ENCODE results near the gene ZNHIT1. TPM values are rescaled to one million over a fixed set of nuclear protein-coding genes. Genes with fewer than 3 reads are reported as not detected.

ZNHIT1 gene
- total and polyA plus RNA-seq, 4 experiments from 2014 or later, result 44.6 to 83.5 (median 53.5) TPM

DNA sequence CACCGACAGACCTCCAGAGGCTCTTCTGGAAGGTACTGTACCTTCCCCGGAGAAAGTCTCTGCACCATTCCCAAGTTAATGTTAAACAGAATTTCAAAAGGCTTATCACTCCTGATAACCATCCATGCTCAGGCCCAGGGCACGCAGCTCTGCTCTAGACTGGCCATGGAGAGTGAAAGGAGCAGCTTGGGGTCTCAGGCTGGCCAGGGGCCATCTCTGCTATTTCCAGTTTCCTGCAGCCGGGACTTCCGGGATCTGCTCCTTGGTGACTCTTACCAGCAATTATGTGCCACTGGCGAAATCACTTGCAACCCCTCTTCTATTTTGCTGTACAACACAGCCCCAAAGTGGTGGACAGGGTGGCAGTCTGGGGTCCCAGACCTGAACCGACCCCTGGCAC lies 13.7 kb downstream of the ZNHIT1 start:
- Histone ChIP-seq H3K4me1 (ENCODE audit: insufficient read depth, low read length) (no peaks in the 10 kb centered on the region), H3K9me3 (ENCODE audit: control insufficient read depth in 1 of 2, low read length in 2 of 2) (no peaks in the 10 kb centered on the region), H3K4me3 (ENCODE audit: low read length in 2 of 2) (no peak overlapping the region), H3K36me3 (ENCODE audit: insufficient read depth, low read length) (peaks cover 3% of the 10 kb centered on the region), H3K27me3 (ENCODE audit: insufficient read depth, low read length) (no peaks in the 10 kb centered on the region), H3K27ac (ENCODE audit: low read depth, low read length) (no peak overlapping the region)
- no peak overlapping the region for H3K4me3 Mint-ChIP-seq
- peaks cover 0 to 2% (median 0%) of the 10 kb centered on the region in 8 donors for H3K9me3 Mint-ChIP-seq
- ChIA-PET CTCF (ENCODE audit: partially characterized antibody) (interaction anchor here (1.4 kb wide), 1 partner anchor 13 kb away, joined by 6 read pairs; the partner anchor contains the start of gene FIS1), POLR2A (ENCODE audit: partially characterized antibody) (interaction anchor here (2.8 kb wide), 1 partner anchor 14 kb away, joined by 8 read pairs; the partner anchor contains the start of genes PLOD3 and ZNHIT1)
- H3K36me3 Mint-ChIP-seq, result peaks cover 4 to 34% of the 10 kb centered on the region in 2 donors
- no peaks in the 10 kb centered on the region for H3K27me3 Mint-ChIP-seq
- DNase-seq, result no peak
- peaks cover 0 to 4% (median 1%) of the 10 kb centered on the region in 4 donors for H3K4me1 Mint-ChIP-seq
- intact Hi-C loops (cut with micrococcal nuclease), result no loop called here
- H3K27ac Mint-ChIP-seq, result peak overlapping the region in 2 of 7 donors; percentile 37 to 47

DNA sequence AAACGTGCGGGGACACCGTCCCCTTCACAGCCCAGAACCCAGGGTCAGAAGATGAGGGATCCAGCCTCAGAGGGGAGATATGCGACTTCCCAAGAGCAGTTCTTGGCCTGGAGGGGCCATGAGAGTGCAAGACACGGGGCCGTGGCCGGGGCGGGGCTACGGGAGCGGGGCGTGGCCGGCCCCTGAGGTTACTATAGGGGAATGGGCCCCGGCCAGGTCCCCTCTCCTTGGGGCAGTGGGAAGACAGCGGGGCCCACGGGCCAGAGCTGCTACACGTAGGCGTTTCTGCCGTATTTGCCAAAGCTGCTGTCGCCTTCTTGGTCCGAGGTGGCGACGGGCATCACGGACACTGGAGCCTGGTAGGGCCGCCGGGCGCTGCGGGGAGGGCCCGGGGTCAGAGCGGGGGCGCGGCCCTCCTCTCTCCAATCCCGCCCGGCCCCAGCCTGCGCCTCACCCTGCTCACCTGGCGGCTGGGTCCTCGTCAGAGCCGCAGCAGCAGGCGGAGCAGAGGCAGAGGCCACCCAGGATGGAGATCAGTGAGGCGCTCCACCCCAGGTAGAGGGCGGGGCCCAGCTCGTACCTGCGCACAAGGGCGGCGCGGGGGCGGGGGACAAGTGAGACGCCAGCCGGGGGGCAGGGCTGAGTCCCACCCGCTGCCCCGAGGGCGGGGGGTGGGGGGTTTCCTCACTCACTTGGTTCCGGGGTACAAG lies 14.3 kb downstream of the ZNHIT1 start:
- Mint-ChIP-seq H3K9me3 (peaks cover 0 to 2% (median 0%) of the 10 kb centered on the region in 8 donors), H3K4me3 (no peak overlapping the region), H3K36me3 (peaks cover 4 to 31% of the 10 kb centered on the region in 2 donors), H3K27me3 (no peaks in the 10 kb centered on the region), H3K27ac (peak overlapping the region in 1 of 7 donors; percentile 42), H3K4me1 (peaks cover 0 to 4% (median 1%) of the 10 kb centered on the region in 4 donors)
- intact Hi-C loops (cut with micrococcal nuclease), result no loop called here
- Histone ChIP-seq H3K36me3 (ENCODE audit: insufficient read depth, low read length) (peaks cover 6% of the 10 kb centered on the region), H3K4me1 (ENCODE audit: insufficient read depth, low read length) (no peaks in the 10 kb centered on the region), H3K27me3 (ENCODE audit: insufficient read depth, low read length) (no peaks in the 10 kb centered on the region), H3K4me3 (ENCODE audit: low read length in 2 of 2) (no peak overlapping the region), H3K27ac (ENCODE audit: low read depth, low read length) (no peak overlapping the region), H3K9me3 (ENCODE audit: control insufficient read depth in 1 of 2, low read length in 2 of 2) (no peaks in the 10 kb centered on the region)
- CTCF ChIA-PET (ENCODE audit: partially characterized antibody), result interaction anchor here (1.0 kb wide), 1 partner anchor 12 kb away, joined by 4 read pairs; no protein-coding TSS in a partner anchor
- POLR2A ChIA-PET (ENCODE audit: partially characterized antibody), result interaction anchor here (2.8 kb wide), 1 partner anchor 20 kb away, joined by 7 read pairs; no protein-coding TSS in a partner anchor
- DNase-seq, result no peak

- H3K9me3 Mint-ChIP-seq, result peaks cover 0 to 2% (median 0%) of the 10 kb centered on the region in 8 donors
- peak overlapping the region in 1 of 7 donors; percentile 22 for H3K27ac Mint-ChIP-seq
- H3K9me3 ChIP-seq (ENCODE audit: control insufficient read depth in 1 of 2, low read length in 2 of 2), result no peaks in the 10 kb centered on the region
- no peak overlapping the region for H3K4me3 Mint-ChIP-seq
- ChIA-PET POLR2A (ENCODE audit: partially characterized antibody) (interaction anchor here (2.8 kb wide), 1 partner anchor 18 kb away, joined by 7 read pairs; no protein-coding TSS in a partner anchor), CTCF (ENCODE audit: partially characterized antibody) (interaction anchor here (1.8 to 2.9 kb wide), 2 partner anchors 10 to 48 kb away, joined by 4 to 24 read pairs; partner anchors contain the start of gene FIS1)
- H3K27me3 ChIP-seq (ENCODE audit: insufficient read depth, low read length), result no peaks in the 10 kb centered on the region
- H3K4me1 ChIP-seq (ENCODE audit: insufficient read depth, low read length), result no peaks in the 10 kb centered on the region
- no peaks in the 10 kb centered on the region for H3K27me3 Mint-ChIP-seq
- DNase-seq, result no peak
- intact Hi-C loops (cut with micrococcal nuclease), result no loop called here
- H3K27ac ChIP-seq (ENCODE audit: low read depth, low read length), result no peak overlapping the region
- H3K36me3 Mint-ChIP-seq, result peaks cover 8 to 25% of the 10 kb centered on the region in 2 donors
- H3K4me3 ChIP-seq (ENCODE audit: low read length in 2 of 2), result no peak overlapping the region
- H3K4me1 Mint-ChIP-seq, result peaks cover 0 to 4% (median 2%) of the 10 kb centered on the region in 4 donors
- H3K36me3 ChIP-seq (ENCODE audit: insufficient read depth, low read length), result peaks cover 15% of the 10 kb centered on the region
Observed at GRCh38 chr7:101233907-101234547, 16.1 kb downstream of the ZNHIT1 start.

- peak overlapping the region in 2 of 7 donors; percentile 32 to 41 for H3K27ac Mint-ChIP-seq
- CTCF ChIA-PET (ENCODE audit: partially characterized antibody), result interaction anchor here (1.8 to 2.9 kb wide), 2 partner anchors 10 to 48 kb away, joined by 4 to 24 read pairs; partner anchors contain the start of gene FIS1
- DNase-seq, result no peak
Observed at GRCh38 chr7:101234636-101235035, 16.7 kb downstream of the ZNHIT1 start.

DNA sequence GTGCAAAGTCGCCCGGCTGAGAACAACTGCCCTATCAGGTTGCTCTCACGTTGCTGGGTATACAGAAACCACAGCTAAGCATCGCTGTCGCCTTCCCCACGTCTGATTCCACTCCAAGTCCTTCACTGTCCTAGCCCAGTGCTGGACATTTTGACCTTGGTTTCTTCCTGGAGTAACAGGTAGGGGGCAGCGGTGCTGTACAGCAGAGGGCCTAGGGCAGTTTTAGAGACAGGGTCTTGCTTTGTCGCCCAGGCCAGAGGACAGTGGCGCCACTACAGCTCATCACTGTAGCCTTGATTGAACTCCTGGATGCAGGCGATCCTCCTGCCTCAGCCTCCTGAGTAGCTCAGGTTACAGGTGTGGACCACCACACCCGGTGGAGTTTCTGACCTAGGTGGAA lies 17.1 kb downstream of the ZNHIT1 start:
- Histone ChIP-seq H3K27ac (ENCODE audit: low read depth, low read length) (no peak overlapping the region), H3K27me3 (ENCODE audit: insufficient read depth, low read length) (no peaks in the 10 kb centered on the region), H3K4me3 (ENCODE audit: low read length in 2 of 2) (no peak overlapping the region), H3K9me3 (ENCODE audit: control insufficient read depth in 1 of 2, low read length in 2 of 2) (no peaks in the 10 kb centered on the region), H3K4me1 (ENCODE audit: insufficient read depth, low read length) (no peaks in the 10 kb centered on the region), H3K36me3 (ENCODE audit: insufficient read depth, low read length) (peaks cover 23% of the 10 kb centered on the region)
- Mint-ChIP-seq H3K27me3 (no peaks in the 10 kb centered on the region), H3K36me3 (peaks cover 8 to 22% of the 10 kb centered on the region in 2 donors), H3K27ac (peak overlapping the region in 1 of 7 donors; percentile 32), H3K9me3 (peaks cover 0 to 2% (median 0%) of the 10 kb centered on the region in 8 donors), H3K4me3 (no peak overlapping the region), H3K4me1 (peaks cover 0 to 4% (median 2%) of the 10 kb centered on the region in 4 donors)
- DNase-seq, result no peak
- intact Hi-C loops (cut with micrococcal nuclease), result no loop called here
- ChIA-PET CTCF (ENCODE audit: partially characterized antibody) (interaction anchor here (1.8 to 2.9 kb wide), 2 partner anchors 9 to 47 kb away, joined by 4 to 24 read pairs; partner anchors contain the start of gene FIS1), POLR2A (ENCODE audit: partially characterized antibody) (interaction anchor here (1.2 to 2.8 kb wide), 2 partner anchors 8 to 17 kb away, joined by 7 read pairs; no protein-coding TSS in a partner anchor)

More at GRCh38 chr7:101234636-101235035, 16.7 kb downstream of the ZNHIT1 start:
- H3K4me1 ChIP-seq (ENCODE audit: insufficient read depth, low read length), result no peaks in the 10 kb centered on the region
- H3K36me3 Mint-ChIP-seq, result peaks cover 8 to 22% of the 10 kb centered on the region in 2 donors
- no peak overlapping the region for H3K4me3 Mint-ChIP-seq
- H3K4me3 ChIP-seq (ENCODE audit: low read length in 2 of 2), result no peak overlapping the region
- H3K9me3 ChIP-seq (ENCODE audit: control insufficient read depth in 1 of 2, low read length in 2 of 2), result no peaks in the 10 kb centered on the region
- H3K9me3 Mint-ChIP-seq, result peaks cover 0 to 2% (median 0%) of the 10 kb centered on the region in 8 donors
- H3K27me3 Mint-ChIP-seq, result no peaks in the 10 kb centered on the region
- no peaks in the 10 kb centered on the region for H3K27me3 ChIP-seq (ENCODE audit: insufficient read depth, low read length)
- intact Hi-C loops (cut with micrococcal nuclease), result no loop called here
- POLR2A ChIA-PET (ENCODE audit: partially characterized antibody), result interaction anchor here (1.2 to 2.8 kb wide), 2 partner anchors 9 to 17 kb away, joined by 7 read pairs; no protein-coding TSS in a partner anchor
- H3K36me3 ChIP-seq (ENCODE audit: insufficient read depth, low read length), result peaks cover 19% of the 10 kb centered on the region
- H3K4me1 Mint-ChIP-seq, result peaks cover 0 to 4% (median 2%) of the 10 kb centered on the region in 4 donors
- no peak overlapping the region for H3K27ac ChIP-seq (ENCODE audit: low read depth, low read length)

- intact Hi-C loops (cut with micrococcal nuclease), result no loop called here
Observed at GRCh38 chr7:101235522-101235921, 17.6 kb downstream of the ZNHIT1 start.

More at GRCh38 chr7:101235522-101235921, 17.6 kb downstream of the ZNHIT1 start:
- Histone ChIP-seq H3K9me3 (ENCODE audit: control insufficient read depth in 1 of 2, low read length in 2 of 2) (no peaks in the 10 kb centered on the region), H3K27me3 (ENCODE audit: insufficient read depth, low read length) (no peaks in the 10 kb centered on the region), H3K4me1 (ENCODE audit: insufficient read depth, low read length) (no peaks in the 10 kb centered on the region), H3K36me3 (ENCODE audit: insufficient read depth, low read length) (peaks cover 28% of the 10 kb centered on the region), H3K27ac (ENCODE audit: low read depth, low read length) (no peak overlapping the region), H3K4me3 (ENCODE audit: low read length in 2 of 2) (no peak overlapping the region)
- ChIA-PET POLR2A (ENCODE audit: partially characterized antibody) (interaction anchor here (1.2 kb wide), 1 partner anchor 8 kb away, joined by 7 read pairs; no protein-coding TSS in a partner anchor), CTCF (ENCODE audit: partially characterized antibody) (interaction anchor here (1.8 to 2.9 kb wide), 2 partner anchors 9 to 47 kb away, joined by 4 to 24 read pairs; partner anchors contain the start of gene FIS1)
- peaks cover 0 to 2% (median 0%) of the 10 kb centered on the region in 8 donors for H3K9me3 Mint-ChIP-seq
- peaks cover 7 to 21% of the 10 kb centered on the region in 2 donors for H3K36me3 Mint-ChIP-seq
- H3K4me3 Mint-ChIP-seq, result no peak overlapping the region
- peaks cover 0 to 4% (median 2%) of the 10 kb centered on the region in 4 donors for H3K4me1 Mint-ChIP-seq
- H3K27me3 Mint-ChIP-seq, result no peaks in the 10 kb centered on the region
- no peak overlapping the region for H3K27ac Mint-ChIP-seq
- DNase-seq, result no peak

Data from CD4-positive, alpha-beta memory T cell (primary cell).